ENCODE measurements around the gene LEP. TPM values are rescaled to one million over a fixed set of nuclear protein-coding genes. Genes with fewer than 3 reads are reported as not detected.

Gene LEP
- total RNA-seq, 1 donor from 2014 or later = not detected

DNA sequence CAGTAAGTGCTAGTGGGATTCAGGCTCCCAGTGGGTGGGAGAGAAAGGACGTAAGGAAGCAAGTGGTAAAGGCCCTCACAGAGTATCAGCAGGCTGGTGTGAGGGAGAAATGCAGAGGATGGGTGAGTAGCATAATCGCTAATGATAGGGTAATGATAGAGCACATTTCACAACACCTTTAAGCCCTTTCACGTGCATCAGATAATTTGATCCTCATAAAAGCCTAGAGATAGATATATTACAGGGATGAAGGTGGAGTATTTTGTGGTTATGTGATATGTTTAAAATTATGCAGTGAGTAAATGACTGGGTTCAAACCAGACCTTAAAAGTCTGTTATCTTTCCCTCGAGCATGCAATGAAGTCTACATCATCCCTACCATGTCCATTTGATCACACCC, 10.3 kb downstream of the LEP start:
- Histone ChIP-seq H3K9ac (no peak overlapping the region), H3K36me3 (no peaks in the 10 kb centered on the region), H3K4me1 (peaks cover 8% of the 10 kb centered on the region), H3K27ac (no peak overlapping the region), H2AFZ (replicated peaks) (no peak overlapping the region), H3K27me3 (no peaks in the 10 kb centered on the region), H3K9me3 (ENCODE audit: low read depth) (no peaks in the 10 kb centered on the region), H4K20me1 (ENCODE audit: low read depth) (no peaks in the 10 kb centered on the region), H3K79me2 (ENCODE audit: low read depth) (no peaks in the 10 kb centered on the region), H3K4me2 (no peak overlapping the region), H3F3A (ENCODE audit: low read depth) (no peaks in the 10 kb centered on the region), H3K4me3 (no peak overlapping the region)
- no peak for DNase-seq (ENCODE audit: low spot score)
- Mint-ChIP-seq H3K4me3 (no peak overlapping the region), H3K27ac (no peak overlapping the region), H3K36me3 (no peaks in the 10 kb centered on the region), H3K4me1 (no peaks in the 10 kb centered on the region), H3K9me3 (no peaks in the 10 kb centered on the region), H3K27me3 (ENCODE audit: insufficient read depth, low read depth) (peaks cover 6% of the 10 kb centered on the region)
- TF ChIP-seq, protein P1, sequence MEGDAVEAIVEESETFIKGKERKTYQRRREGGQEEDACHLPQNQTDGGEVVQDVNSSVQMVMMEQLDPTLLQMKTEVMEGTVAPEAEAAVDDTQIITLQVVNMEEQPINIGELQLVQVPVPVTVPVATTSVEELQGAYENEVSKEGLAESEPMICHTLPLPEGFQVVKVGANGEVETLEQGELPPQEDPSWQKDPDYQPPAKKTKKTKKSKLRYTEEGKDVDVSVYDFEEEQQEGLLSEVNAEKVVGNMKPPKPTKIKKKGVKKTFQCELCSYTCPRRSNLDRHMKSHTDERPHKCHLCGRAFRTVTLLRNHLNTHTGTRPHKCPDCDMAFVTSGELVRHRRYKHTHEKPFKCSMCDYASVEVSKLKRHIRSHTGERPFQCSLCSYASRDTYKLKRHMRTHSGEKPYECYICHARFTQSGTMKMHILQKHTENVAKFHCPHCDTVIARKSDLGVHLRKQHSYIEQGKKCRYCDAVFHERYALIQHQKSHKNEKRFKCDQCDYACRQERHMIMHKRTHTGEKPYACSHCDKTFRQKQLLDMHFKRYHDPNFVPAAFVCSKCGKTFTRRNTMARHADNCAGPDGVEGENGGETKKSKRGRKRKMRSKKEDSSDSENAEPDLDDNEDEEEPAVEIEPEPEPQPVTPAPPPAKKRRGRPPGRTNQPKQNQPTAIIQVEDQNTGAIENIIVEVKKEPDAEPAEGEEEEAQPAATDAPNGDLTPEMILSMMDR (IDR thresholded peaks at IDR 0.05) = no peak
- TF ChIP-seq EZH2phosphoT487 (IDR thresholded peaks at IDR 0.05) (no peak), EZH2 (IDR thresholded peaks at IDR 0.05) (no peak)

DNA sequence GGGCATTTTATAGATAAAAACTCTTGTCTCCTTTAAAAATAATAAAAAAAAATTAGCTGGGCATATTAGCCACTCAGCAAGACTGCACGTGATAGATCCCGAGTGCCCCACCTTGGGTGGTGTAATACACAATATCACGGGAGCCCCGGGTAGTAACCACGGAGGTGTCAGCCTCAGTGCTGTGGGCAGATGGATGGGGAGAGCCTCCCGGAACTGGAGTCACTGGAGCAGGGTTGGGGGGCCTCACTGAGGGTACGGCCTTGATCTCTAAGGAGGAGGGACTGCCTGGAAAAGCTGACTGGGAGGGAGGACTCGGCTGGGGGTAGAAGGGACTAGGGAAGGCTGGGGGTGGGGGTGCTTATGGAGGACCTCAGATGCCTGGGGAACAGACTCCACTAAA, 12.6 kb downstream of the LEP start:
- H3K4me3 Mint-ChIP-seq = no peak overlapping the region
- H3K27me3 ChIP-seq = no peaks in the 10 kb centered on the region
- peaks cover 8% of the 10 kb centered on the region for H3K4me1 ChIP-seq
- no peaks in the 10 kb centered on the region for H3K36me3 Mint-ChIP-seq
- no peak overlapping the region for H3K4me3 ChIP-seq
- TF ChIP-seq EZH2 (IDR thresholded peaks at IDR 0.05) (no peak), EZH2phosphoT487 (IDR thresholded peaks at IDR 0.05) (no peak)
- TF ChIP-seq, protein P1 (IDR thresholded peaks at IDR 0.05) = no peak
- H3K9ac ChIP-seq = no peak overlapping the region
- H2AFZ ChIP-seq (replicated peaks) = no peak overlapping the region
- H4K20me1 ChIP-seq (ENCODE audit: low read depth) = no peaks in the 10 kb centered on the region
- H3K4me1 Mint-ChIP-seq = no peaks in the 10 kb centered on the region
- no peaks in the 10 kb centered on the region for H3K79me2 ChIP-seq (ENCODE audit: low read depth)
- H3K36me3 ChIP-seq = no peaks in the 10 kb centered on the region
- H3K9me3 ChIP-seq (ENCODE audit: low read depth) = no peaks in the 10 kb centered on the region
- peaks cover 6% of the 10 kb centered on the region for H3K27me3 Mint-ChIP-seq (ENCODE audit: insufficient read depth, low read depth)
- no peak overlapping the region for H3K4me2 ChIP-seq
- H3K27ac Mint-ChIP-seq = no peak overlapping the region
- H3K27ac ChIP-seq = no peak overlapping the region
- DNase-seq (ENCODE audit: low spot score) = no peak
- H3F3A ChIP-seq (ENCODE audit: low read depth) = no peaks in the 10 kb centered on the region
- H3K9me3 Mint-ChIP-seq = peaks cover 3% of the 10 kb centered on the region

DNA sequence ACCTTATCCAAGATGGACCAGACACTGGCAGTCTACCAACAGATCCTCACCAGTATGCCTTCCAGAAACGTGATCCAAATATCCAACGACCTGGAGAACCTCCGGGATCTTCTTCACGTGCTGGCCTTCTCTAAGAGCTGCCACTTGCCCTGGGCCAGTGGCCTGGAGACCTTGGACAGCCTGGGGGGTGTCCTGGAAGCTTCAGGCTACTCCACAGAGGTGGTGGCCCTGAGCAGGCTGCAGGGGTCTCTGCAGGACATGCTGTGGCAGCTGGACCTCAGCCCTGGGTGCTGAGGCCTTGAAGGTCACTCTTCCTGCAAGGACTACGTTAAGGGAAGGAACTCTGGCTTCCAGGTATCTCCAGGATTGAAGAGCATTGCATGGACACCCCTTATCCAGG, 13.4 kb downstream of the LEP start:
- no peak overlapping the region for H3K27ac ChIP-seq
- Mint-ChIP-seq H3K9me3 (peaks cover 3% of the 10 kb centered on the region), H3K27ac (no peak overlapping the region), H3K36me3 (no peaks in the 10 kb centered on the region), H3K4me1 (peaks cover 1% of the 10 kb centered on the region), H3K4me3 (no peak overlapping the region), H3K27me3 (ENCODE audit: insufficient read depth, low read depth) (peaks cover 6% of the 10 kb centered on the region)
- H3K4me3 ChIP-seq = no peak overlapping the region
- H3K4me2 ChIP-seq = no peak overlapping the region
- H3K9ac ChIP-seq = no peak overlapping the region
- no peak overlapping the region for H2AFZ ChIP-seq (replicated peaks)
- no peaks in the 10 kb centered on the region for H3K36me3 ChIP-seq
- no peaks in the 10 kb centered on the region for H3K27me3 ChIP-seq
- peaks cover 13% of the 10 kb centered on the region for H3K4me1 ChIP-seq
- DNase-seq (ENCODE audit: low spot score) = no peak
- H3F3A ChIP-seq (ENCODE audit: low read depth) = no peaks in the 10 kb centered on the region
- H3K9me3 ChIP-seq (ENCODE audit: low read depth) = no peaks in the 10 kb centered on the region
- no peaks in the 10 kb centered on the region for H3K79me2 ChIP-seq (ENCODE audit: low read depth)
- no peaks in the 10 kb centered on the region for H4K20me1 ChIP-seq (ENCODE audit: low read depth)
- no peak for TF ChIP-seq EZH2 (IDR thresholded peaks at IDR 0.05)
- TF ChIP-seq, protein P1 (IDR thresholded peaks at IDR 0.05) = no peak
- no peak for TF ChIP-seq EZH2phosphoT487 (IDR thresholded peaks at IDR 0.05)

Measured in neural progenitor cell (in vitro differentiated cells).